H1 (cell line): ENCODE measurements around the gene ZDHHC16. TPM values are rescaled to one million over a fixed set of nuclear protein-coding genes. Genes with fewer than 3 reads are reported as not detected.
A peak's percentile ranks its signal among the peaks of the same experiment; 100 is the strongest.

Experiments used
- BACH1 ChIP-seq: IDR thresholded peaks from 2 replicates; pipeline ENCODE4 v1.6.1; 2012; ENCODE audit warnings: low read length, improper control_type of control experiment
- BCL11A ChIP-seq, 2 experiments: IDR thresholded peaks; one replicate each; pipeline ENCODE4 v1.6.1; 2011; ENCODE audit warnings: low read depth in 2 of 2, low read length in 2 of 2, mild to moderate bottlenecking in 2 of 2
- BRCA1 ChIP-seq: IDR thresholded peaks from 2 replicates; pipeline ENCODE4 v1.6.1; 2012; ENCODE audit warnings: low read depth, low read length, improper control_type of control experiment
- CHD1 ChIP-seq: IDR thresholded peaks from 2 replicates; pipeline ENCODE4 v1.6.1; 2012; ENCODE audit warnings: low read depth, low read length, improper control_type of control experiment
- CHD2 ChIP-seq: IDR thresholded peaks from 2 replicates; pipeline ENCODE4 v1.6.1; 2012; ENCODE audit warnings: low read length, improper control_type of control experiment
- CTBP2 ChIP-seq: IDR thresholded peaks from 2 replicates; pipeline ENCODE4 v1.7.0; 2011; ENCODE audit warnings: borderline replicate concordance, mild to moderate bottlenecking, moderate library complexity, mixed read lengths, low read length; ENCODE audit not compliant: insufficient read depth, insufficient read length
- EGR1 ChIP-seq: IDR thresholded peaks from 2 replicates; pipeline ENCODE4 v1.6.1; 2011; ENCODE audit warnings: low read depth, low read length, borderline replicate concordance
- EP300 ChIP-seq, 2 experiments: IDR thresholded peaks; 1 replicate in 1 of 2; 2 replicates in 1 of 2; pipeline ENCODE4 v1.6.1; 2011 to 2012; ENCODE audit warnings: low read depth in 2 of 2, low read length in 2 of 2, mild to moderate bottlenecking in 2 of 2, borderline replicate concordance in 1 of 2, inconsistent platforms in 1 of 2, moderate library complexity in 1 of 2
- FOSL1 ChIP-seq: IDR thresholded peaks from 2 replicates; pipeline ENCODE4 v1.6.1; 2011; ENCODE audit warnings: mild to moderate bottlenecking, low read depth, low read length, moderate library complexity; ENCODE audit not compliant: insufficient read depth
- GABPA ChIP-seq: IDR thresholded peaks from 2 replicates; pipeline ENCODE4 v1.6.1; 2011; ENCODE audit warnings: mild to moderate bottlenecking, low read length, moderate library complexity, borderline replicate concordance; ENCODE audit not compliant: insufficient read depth
- HDAC6 ChIP-seq: IDR thresholded peaks from one replicate; pipeline ENCODE4 v1.7.1; 2012; ENCODE audit warnings: low read depth, mild to moderate bottlenecking, inconsistent platforms, low read length, moderate library complexity
- JUND ChIP-seq: IDR thresholded peaks from 2 replicates; pipeline ENCODE4 v1.6.1; 2011; ENCODE audit warnings: mild to moderate bottlenecking, improper control_type of control experiment, low read length
- MAFK ChIP-seq: IDR thresholded peaks from 2 replicates; pipeline ENCODE4 v1.6.1; 2012; ENCODE audit warnings: low read depth, mild to moderate bottlenecking, improper control_type of control experiment, low read length
- NRF1 ChIP-seq: IDR thresholded peaks from 2 replicates; pipeline ENCODE4 v1.6.1; 2011; ENCODE audit warnings: mild to moderate bottlenecking, low read depth, low read length, improper control_type of control experiment
- RNF2 ChIP-seq: fragments of 200-900, 300-1000 bp; sonication (generic); IDR thresholded peaks from 2 replicates; pipeline ENCODE4 v1.7.1; 2016; ENCODE audit warnings: borderline replicate concordance, low read depth, mild to moderate bottlenecking, antibody characterized with exemption, low read length; ENCODE audit not compliant: poor library complexity, severe bottlenecking; ENCODE audit errors: missing control alignments
- RXRA ChIP-seq: IDR thresholded peaks from 2 replicates; pipeline ENCODE4 v1.6.1; 2011; ENCODE audit warnings: low read depth, mild to moderate bottlenecking, low read length, moderate library complexity; ENCODE audit not compliant: insufficient read depth
- SIRT6 ChIP-seq: IDR thresholded peaks from one replicate; pipeline ENCODE4 v1.7.1; 2012; ENCODE audit warnings: low read length, inconsistent platforms
- SIX5 ChIP-seq: IDR thresholded peaks from 2 replicates; pipeline ENCODE4 v1.6.1; 2011; ENCODE audit warnings: mild to moderate bottlenecking, low read depth, low read length
- SP2 ChIP-seq: IDR thresholded peaks from 2 replicates; pipeline ENCODE4 v1.6.1; 2012; ENCODE audit warnings: mild to moderate bottlenecking, low read length, inconsistent platforms
- SP4 ChIP-seq: IDR thresholded peaks from 2 replicates; pipeline ENCODE4 v1.6.1; 2012; ENCODE audit warnings: low read length, inconsistent platforms
- SRF ChIP-seq: IDR thresholded peaks from 2 replicates; pipeline ENCODE4 v1.6.1; 2011; ENCODE audit warnings: mild to moderate bottlenecking, low read depth, low read length, moderate library complexity
- SUZ12 ChIP-seq: fragments of 200-600 bp; sonication (generic); IDR thresholded peaks from 2 replicates; pipeline ENCODE4 v1.6.1; 2012; ENCODE audit warnings: mild to moderate bottlenecking, inconsistent platforms, low read length, moderate library complexity, mixed read lengths
- TBP ChIP-seq: IDR thresholded peaks from 2 replicates; pipeline ENCODE4 v1.6.1; 2011; ENCODE audit warnings: low read depth, low read length, improper control_type of control experiment
- TCF12 ChIP-seq: IDR thresholded peaks from 2 replicates; pipeline ENCODE4 v1.6.1; 2011; ENCODE audit warnings: low read depth, mild to moderate bottlenecking, low read length
- ZNF274 ChIP-seq: IDR thresholded peaks from 2 replicates; pipeline ENCODE4 v1.7.0; 2012; ENCODE audit warnings: low read length, borderline replicate concordance; ENCODE audit errors: extremely low read depth
- polyA plus RNA-seq, 7 experiments: library from polyadenylated mRNA; depleted of rRNA in 3 of 7; stranded (reverse) in 5 of 7; unstranded in 2 of 7; fragments of >200 nt in 5 of 7; fragments of 200-250 nt in 2 of 7; gene quantifications; 1 replicate in 5 of 7; 2 replicates in 1 of 7; 4 replicates in 1 of 7; pipeline versions ENCODE4 v1.2.1 to v1.2.3, GENCODE V29; 2011 to 2013; ENCODE audit warnings: missing spikeins in 2 of 7, mixed read lengths in 2 of 7
- total RNA-seq: library from RNA; stranded (reverse); fragmentation: NEBNext Ultra II Directional; extraction: Animal tissue kit (Norgen Biotek cat#: 25700); gene quantifications from 2 replicates; pipeline ENCODE4 v1.2.1, GENCODE V29; 2021
- TF ChIP-seq, protein P1 (sequence below): IDR thresholded peaks from 2 replicates; pipeline ENCODE4 v1.6.1; 2011; ENCODE audit warnings: low read depth, mild to moderate bottlenecking, low read length; ENCODE audit not compliant: insufficient read depth
- TF ChIP-seq, protein P2 (sequence below): IDR thresholded peaks from 2 replicates; pipeline ENCODE4 v1.6.1; 2012; ENCODE audit warnings: inconsistent platforms

The ZDHHC16 gene
- total and polyA plus RNA-seq, 2 of the 8 experiments (the other 6 are each of a cell fraction or from before 2014, with no cell fraction given): 45.9 to 108 TPM

DNA sequence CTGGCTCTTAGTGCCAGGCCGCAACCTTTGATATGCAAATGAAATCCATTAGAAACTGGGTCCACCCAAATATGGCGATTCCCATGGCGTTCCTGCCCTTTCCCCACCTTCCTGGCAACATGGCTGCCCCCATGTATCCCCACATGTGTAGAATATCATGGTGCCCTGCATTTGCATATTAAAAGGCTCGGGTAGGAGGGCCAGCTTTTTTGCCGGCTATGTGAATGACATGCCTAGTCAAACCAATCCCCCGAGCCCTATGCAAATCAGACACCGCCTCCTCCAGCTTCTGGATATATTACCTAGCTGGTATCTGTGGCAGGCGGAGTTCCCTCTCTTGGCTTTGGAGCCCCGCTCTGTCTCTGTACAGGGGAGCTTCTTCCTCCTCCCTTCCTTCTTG is 34.0 kb downstream of the ZDHHC16 start (continued):
- TF ChIP-seq CTBP2 (no peak), EP300 (IDR thresholded peaks at IDR 0.05; ENCODE audit: borderline replicate concordance in 1 of 2, low read depth in 2 of 2, low read length in 2 of 2) (no peak), SP4 (peak; percentile 80; the same call in 1 of the 2 replicates), BCL11A (IDR thresholded peaks at IDR 0.05; ENCODE audit: low read depth in 2 of 2, low read length in 2 of 2) (no peak), BACH1 (no peak), JUND (no peak), CHD1 (no peak), HDAC6 (no peak), RXRA (no peak), MAFK (no peak), SRF (peak; percentile 97), SIX5 (no peak), BRCA1 (no peak), NRF1 (no peak), SP2 (no peak), CHD2 (no peak), SIRT6 (no peak), FOSL1 (no peak), RNF2 (no peak), GABPA (no peak), SUZ12 (no peak), ZNF274 (no peak), EGR1 (no peak), TBP (peak; percentile 77), TCF12 (no peak)
- TF ChIP-seq, protein P1, sequence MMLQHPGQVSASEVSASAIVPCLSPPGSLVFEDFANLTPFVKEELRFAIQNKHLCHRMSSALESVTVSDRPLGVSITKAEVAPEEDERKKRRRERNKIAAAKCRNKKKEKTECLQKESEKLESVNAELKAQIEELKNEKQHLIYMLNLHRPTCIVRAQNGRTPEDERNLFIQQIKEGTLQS: no peak
- TF ChIP-seq, protein P2, sequence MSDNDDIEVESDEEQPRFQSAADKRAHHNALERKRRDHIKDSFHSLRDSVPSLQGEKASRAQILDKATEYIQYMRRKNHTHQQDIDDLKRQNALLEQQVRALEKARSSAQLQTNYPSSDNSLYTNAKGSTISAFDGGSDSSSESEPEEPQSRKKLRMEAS: peak; percentile 95
